GM21737 (cell line): Measurements from ENCODE around the gene CSNK2A1.

Experiments
- ATAC-seq: cut with Tn5 transposase; IDR thresholded peaks from one replicate; pipeline ENCODE4 v1.9.1; 2021; ENCODE audit warnings: mild to moderate bottlenecking, moderate library complexity; ENCODE audit not compliant: unreplicated experiment

CSNK2A1 gene

GRCh38 chr20:568097-568652 lies 24.6 kb upstream of the CSNK2A1 start:
- ATAC-seq: no peak

GRCh38 chr20:564192-564591 lies 20.6 kb upstream of the CSNK2A1 start:
- no peak for ATAC-seq

- no peak for ATAC-seq
Measured at GRCh38 chr20:563187-563586, 19.6 kb upstream of the CSNK2A1 start.

- ATAC-seq: no peak
Measured at GRCh38 chr20:562232-562897, 18.8 kb upstream of the CSNK2A1 start.

- no peak for ATAC-seq
Measured at GRCh38 chr20:561437-562231, 18.0 kb upstream of the CSNK2A1 start.

- no peak for ATAC-seq
Measured at GRCh38 chr20:560680-561079, 17.1 kb upstream of the CSNK2A1 start.

- no peak for ATAC-seq
Measured at GRCh38 chr20:558117-558516, 14.5 kb upstream of the CSNK2A1 start.

GRCh38 chr20:556984-557383 lies 13.4 kb upstream of the CSNK2A1 start:
- ATAC-seq: no peak

- ATAC-seq: no peak
Measured at GRCh38 chr20:555976-556385, 12.4 kb upstream of the CSNK2A1 start.

GRCh38 chr20:550611-551010 lies 7.0 kb upstream of the CSNK2A1 start:
- ATAC-seq: no peak

- no peak for ATAC-seq
Measured at GRCh38 chr20:549722-550496, 6.3 kb upstream of the CSNK2A1 start.

GRCh38 chr20:548906-549305 lies 5.3 kb upstream of the CSNK2A1 start:
- ATAC-seq: no peak

- no peak for ATAC-seq
Measured at GRCh38 chr20:547394-547793, 3.8 kb upstream of the CSNK2A1 start.

- ATAC-seq: no peak
Measured at GRCh38 chr20:546353-546752, 2.8 kb upstream of the CSNK2A1 start.

GRCh38 chr20:544153-544725 lies 649 bp upstream of the CSNK2A1 start:
- ATAC-seq: no peak

GRCh38 chr20:542777-543368 lies 717 bp downstream of the CSNK2A1 start:
- ATAC-seq: peak; percentile 22

GRCh38 chr20:540391-541201 lies 3.0 kb downstream of the CSNK2A1 start:
- ATAC-seq: no peak

- no peak for ATAC-seq
Measured at GRCh38 chr20:539848-540247, 3.7 kb downstream of the CSNK2A1 start.

- ATAC-seq: no peak
Measured at GRCh38 chr20:539191-539590, 4.4 kb downstream of the CSNK2A1 start.

- ATAC-seq: no peak
Measured at GRCh38 chr20:537983-538382, 5.6 kb downstream of the CSNK2A1 start.
